ENCODE measurements around the gene HMX3. TPM values are rescaled to one million over a fixed set of nuclear protein-coding genes. Genes with fewer than 3 reads are reported as not detected.

Gene HMX3
- total and polyA plus RNA-seq, 2 of the 8 experiments (the other 6 are each of a cell fraction or from before 2014, with no cell fraction given): 0.05 TPM; not detected in 1

- TF ChIP-seq KDM4A (IDR thresholded peaks at IDR 0.05; ENCODE audit: low read depth, low read length, severe bottlenecking): peak; percentile 20
- no peak for TF ChIP-seq POLR2A (IDR thresholded peaks at IDR 0.05; ENCODE audit: control extremely low read depth in 1 of 2, low read depth in 2 of 2, low read length in 2 of 2)
- no peak for TF ChIP-seq USF2 (IDR thresholded peaks at IDR 0.05; ENCODE audit: low read length)
- 0 out of 2 replicates have a peak, but pooled peaks have one; percentile 2 for TF ChIP-seq TCF12 (IDR thresholded peaks at IDR 0.05; ENCODE audit: low read depth, low read length)
- no peak for TF ChIP-seq TAF1 (IDR thresholded peaks at IDR 0.05; ENCODE audit: low read depth, low read length)
- no peak for TF ChIP-seq CHD1 (IDR thresholded peaks at IDR 0.05; ENCODE audit: low read depth, low read length)
- no peak for TF ChIP-seq NRF1 (IDR thresholded peaks at IDR 0.05; ENCODE audit: low read depth, low read length)
- TF ChIP-seq PHF8 (conservative IDR thresholded peaks at IDR 0.05; ENCODE audit: low read depth, low read length): no peak
- TF ChIP-seq E2F6 (IDR thresholded peaks at IDR 0.05): 0 out of 2 replicates have a peak, but pooled peaks have one; percentile 5
- TF ChIP-seq KDM5A (IDR thresholded peaks at IDR 0.05; ENCODE audit: low read length): no peak
- TF ChIP-seq RFX5 (IDR thresholded peaks at IDR 0.05; ENCODE audit: borderline replicate concordance, low read depth, low read length): no peak
- no peak for TF ChIP-seq GTF2F1 (IDR thresholded peaks at IDR 0.05; ENCODE audit: borderline replicate concordance, low read depth, low read length)
These were observed 805 bp upstream of the HMX3 start (continued) for GRCh38 chr10:123134915-123135414.
